Panc1 (cell line): ENCODE results near the gene OR8K5. TPM values are rescaled to one million over a fixed set of nuclear protein-coding genes. Genes with fewer than 3 reads are reported as not detected.

Experiments
- ATAC-seq: fragments of 200-7000 bp; cut with Tn5 transposase; 2 replicates; pipeline ENCODE4 v1.9.1; 2020; ENCODE audit warnings: mild to moderate bottlenecking, moderate library complexity
- BruUV-seq: library from RNA; stranded (reverse); fragments of 400-500 nt; replicated peaks from 2 replicates; lab custom pipeline; 2021; lab: Mats Ljungman, UMichigan
- CTCF ChIA-PET: fragments of 300-600 bp; sonication (Branson Sonifier 250); formaldehyde crosslinking; loops from one replicate; lab custom pipeline; 2022; ENCODE audit warnings: antibody characterized with exemption; lab: Charles Lee
- POLR2A ChIA-PET: fragments of 300-600 bp; sonication (Branson Sonifier 250); formaldehyde crosslinking; loops from one replicate; lab custom pipeline; 2022; ENCODE audit warnings: antibody characterized with exemption; lab: Charles Lee
- DNase-seq: peaks from one replicate; pipeline ENCODE4 v3.0.0-alpha.2; 2010; ENCODE audit warnings: low read depth, low spot score
- H3K27ac ChIP-seq: 2 replicates; pipeline ENCODE4 v1.5.1; 2011; ENCODE audit warnings: mild to moderate bottlenecking, low read length, inconsistent platforms
- H3K27me3 ChIP-seq: fragments of 200-500 bp; sonication (Bioruptor generic); 2 replicates; pipeline ENCODE4 v1.6.0; 2014; ENCODE audit warnings: low read length, inconsistent platforms; ENCODE audit not compliant: control insufficient read depth, insufficient read depth
- H3K36me3 ChIP-seq: fragments of 200-500 bp; sonication (Bioruptor generic); 2 replicates; pipeline ENCODE4 v1.5.1; 2014; ENCODE audit warnings: inconsistent platforms, mild to moderate bottlenecking, low read length, moderate library complexity; ENCODE audit not compliant: control insufficient read depth, insufficient read depth
- H3K4me1 ChIP-seq: 2 replicates; pipeline ENCODE4 v1.5.1; 2011; ENCODE audit warnings: inconsistent platforms, mild to moderate bottlenecking, low read length, moderate library complexity; ENCODE audit not compliant: control insufficient read depth, insufficient read depth
- H3K4me3 ChIP-seq, 2 experiments: 2 replicates each; pipeline ENCODE4 v1.5.1; 2011 to 2012; ENCODE audit warnings: low read depth in 2 of 2, low read length in 2 of 2, mild to moderate bottlenecking in 2 of 2, inconsistent platforms in 1 of 2, moderate library complexity in 1 of 2
- H3K9me3 ChIP-seq: fragments of 200-500 bp; sonication (Bioruptor generic); 2 replicates; pipeline ENCODE4 v1.5.1; 2014; ENCODE audit warnings: low read depth, mild to moderate bottlenecking, inconsistent platforms, low read length, moderate library complexity; ENCODE audit not compliant: control insufficient read depth, insufficient read depth
- CTCF ChIP-seq: fragments of 450-650 bp; IDR thresholded peaks from 2 replicates; pipeline ENCODE4 v1.5.1; 2017; ENCODE audit warnings: mild to moderate bottlenecking
- POLR2AphosphoS5 ChIP-seq: IDR thresholded peaks from 2 replicates; pipeline ENCODE4 v1.6.1; 2012; ENCODE audit warnings: mild to moderate bottlenecking, low read depth, low read length, moderate library complexity
- REST ChIP-seq, 2 experiments: IDR thresholded peaks; 2 replicates each; pipeline ENCODE4 v1.6.1; 2011 to 2012; ENCODE audit warnings: low read depth in 2 of 2, control low read depth in 1 of 2, low read length in 1 of 2, mild to moderate bottlenecking in 1 of 2, moderate library complexity in 1 of 2; ENCODE audit not compliant: insufficient read depth in 1 of 2
- SIN3A ChIP-seq: IDR thresholded peaks from 2 replicates; pipeline ENCODE4 v1.6.1; 2012; ENCODE audit warnings: low read depth, mild to moderate bottlenecking, low read length, moderate library complexity, borderline replicate concordance; ENCODE audit not compliant: insufficient read depth
- TCF7L2 ChIP-seq: IDR thresholded peaks from 2 replicates; pipeline ENCODE4 v1.6.1; 2011; ENCODE audit warnings: mild to moderate bottlenecking, low read depth, low read length, inconsistent platforms
- in situ Hi-C: cut with HindIII; loops from 2 replicates; pipeline ENCODE4 v1.10.0; 2016; ENCODE audit warnings: low sequenced_read_pairs, low pct_unique_long_range_greater_than_20kb
- intact Hi-C: fragments of 100-400 bp; cut with micrococcal nuclease; formaldehyde crosslinking; loops from one replicate; pipeline ENCODE4 v1.10.0; 2022; ENCODE audit not compliant: unreplicated experiment
- total RNA-seq: library from RNA; stranded (reverse); gene quantifications from one replicate; pipeline ENCODE4 v1.2.1, GENCODE V29; 2021; ENCODE audit not compliant: unreplicated experiment

OR8K5 gene
- total RNA-seq, 1 experiment from 2014 or later, result not detected

- Histone ChIP-seq H3K4me3 (no peak overlapping the region), H3K4me1 (no peaks in the 10 kb centered on the region), H3K9me3 (peaks cover 1% of the 10 kb centered on the region; the same call in 1 of the 2 replicates), H3K27me3 (no peaks in the 10 kb centered on the region), H3K36me3 (no peaks in the 10 kb centered on the region), H3K27ac (no peak overlapping the region)
- ATAC-seq (no peak), DNase-seq (no peak)
- intact Hi-C loops (no loop called here), in situ Hi-C loops (no loop called here)
- no TSS peak for BruUV-seq
- CTCF ChIA-PET, result no interaction called here
- TF ChIP-seq SIN3A (no peak), CTCF (no peak), POLR2AphosphoS5 (no peak), TCF7L2 (no peak), REST (IDR thresholded peaks at IDR 0.05; ENCODE audit: insufficient read depth in 1 of 2, low read depth in 2 of 2, low read length in 1 of 2) (no peak)
- POLR2A ChIA-PET, result interaction anchor here (0.6 kb wide), 1 partner anchor 14 kb away, joined by 3 read pairs; no protein-coding TSS in a partner anchor
These were observed 37.2 kb upstream of the OR8K5 start for GRCh38 chr11:56197367-56197766.

- BruUV-seq, result no TSS peak
- Histone ChIP-seq H3K4me3 (no peak overlapping the region), H3K36me3 (no peaks in the 10 kb centered on the region), H3K27ac (no peak overlapping the region), H3K4me1 (no peaks in the 10 kb centered on the region), H3K27me3 (no peaks in the 10 kb centered on the region), H3K9me3 (no peaks in the 10 kb centered on the region)
- ATAC-seq (no peak), DNase-seq (no peak)
- TF ChIP-seq POLR2AphosphoS5, result no peak
- TF ChIP-seq SIN3A, result no peak
- TF ChIP-seq REST (IDR thresholded peaks at IDR 0.05; ENCODE audit: insufficient read depth in 1 of 2, low read depth in 2 of 2, low read length in 1 of 2), result no peak
- no peak for TF ChIP-seq CTCF
- TF ChIP-seq TCF7L2, result no peak
- intact Hi-C loops (no loop called here), in situ Hi-C loops (no loop called here)
- ChIA-PET POLR2A (no interaction called here), CTCF (no interaction called here)
These were observed 36.6 kb upstream of the OR8K5 start for GRCh38 chr11:56196705-56197104.
